ENCODE measurements around the gene ZMIZ1. TPM values are rescaled to one million over a fixed set of nuclear protein-coding genes. Genes with fewer than 3 reads are reported as not detected.
A peak's percentile ranks its signal among the peaks of the same experiment; 100 is the strongest.

ZMIZ1 gene
- total RNA-seq, 2 experiments from 2014 or later: 14.6 to 15.5 TPM

- no peaks in the 10 kb centered on the region for H3K9me3 ChIP-seq (ENCODE audit: control insufficient read depth in 1 of 2, insufficient read depth in 1 of 2, low read length in 2 of 2)
- H3K27me3 ChIP-seq (ENCODE audit: control insufficient read depth in 1 of 2, insufficient read depth in 2 of 2, low read length in 2 of 2): no peaks in the 10 kb centered on the region
- H3K36me3 Mint-ChIP-seq (ENCODE audit: low read depth): no peaks in the 10 kb centered on the region
- no peaks in the 10 kb centered on the region for H3K36me3 ChIP-seq (ENCODE audit: insufficient read depth, low read length)
- TF ChIP-seq CTCF (IDR thresholded peaks at IDR 0.05): no peak
- H3K27ac Mint-ChIP-seq: peak overlapping the region; percentile 75
- no peaks in the 10 kb centered on the region for H3K9me3 Mint-ChIP-seq
- H3K4me1 Mint-ChIP-seq (ENCODE audit: low read depth): peaks cover 72% of the 10 kb centered on the region
- no peak overlapping the region for H3K4me3 Mint-ChIP-seq
- intact Hi-C loops (cut with DNase I, micrococcal nuclease): loop anchor here in 1 of 2 experiments (5.0 kb wide), 1 partner anchor 76 kb away; no protein-coding TSS in a partner anchor
- no peaks in the 10 kb centered on the region for H3K27me3 Mint-ChIP-seq
- peaks cover 88% of the 10 kb centered on the region for H3K4me1 ChIP-seq (ENCODE audit: insufficient read depth, low read length)
- ChIA-PET CTCF (no interaction called here), POLR2A (no interaction called here)
- no peak for ATAC-seq (ENCODE audit: poor library complexity)
- H3K27ac ChIP-seq (ENCODE audit: low read depth in 1 of 2, low read length in 2 of 2): peak overlapping the region in 1 of 2 donors; percentile 44
- no peak for DNase-seq
- H3K4me3 ChIP-seq (ENCODE audit: low read length): no peak overlapping the region
These were observed 79.2 kb downstream of the ZMIZ1 start for GRCh38 chr10:79147796-79148451.

GRCh38 chr10:79148452-79149344 is 79.9 kb downstream of the ZMIZ1 start:
- DNase-seq (peak in 2 of 14 experiments; percentile 34 to 52), ATAC-seq (ENCODE audit: poor library complexity) (no peak)
- Histone ChIP-seq H3K27ac (ENCODE audit: low read depth in 1 of 2, low read length in 2 of 2) (peak overlapping the region; percentile 36 to 44), H3K9me3 (ENCODE audit: control insufficient read depth in 1 of 2, insufficient read depth in 1 of 2, low read length in 2 of 2) (no peaks in the 10 kb centered on the region), H3K4me1 (ENCODE audit: insufficient read depth, low read length) (peaks cover 82% of the 10 kb centered on the region), H3K4me3 (ENCODE audit: low read length) (no peak overlapping the region), H3K36me3 (ENCODE audit: insufficient read depth, low read length) (no peaks in the 10 kb centered on the region), H3K27me3 (ENCODE audit: control insufficient read depth in 1 of 2, insufficient read depth in 2 of 2, low read length in 2 of 2) (no peaks in the 10 kb centered on the region)
- no peaks in the 10 kb centered on the region for H3K9me3 Mint-ChIP-seq
- H3K36me3 Mint-ChIP-seq (ENCODE audit: low read depth): no peaks in the 10 kb centered on the region
- H3K27me3 Mint-ChIP-seq: no peaks in the 10 kb centered on the region
- no peak for TF ChIP-seq CTCF (IDR thresholded peaks at IDR 0.05)
- H3K4me1 Mint-ChIP-seq (ENCODE audit: low read depth): peaks cover 64% of the 10 kb centered on the region
- peak overlapping the region; percentile 25 for H3K4me3 Mint-ChIP-seq
- POLR2A ChIA-PET: interaction anchor here (1.3 kb wide), 1 partner anchor 11 kb away, joined by 4 read pairs; no protein-coding TSS in a partner anchor
- intact Hi-C loops (cut with DNase I, micrococcal nuclease): loop anchor here in 1 of 2 experiments (5.0 kb wide), 1 partner anchor 76 kb away; no protein-coding TSS in a partner anchor
- peak overlapping the region; percentile 75 for H3K27ac Mint-ChIP-seq
- CTCF ChIA-PET: no interaction called here

- Mint-ChIP-seq H3K4me1 (ENCODE audit: low read depth) (peaks cover 60% of the 10 kb centered on the region), H3K9me3 (no peaks in the 10 kb centered on the region), H3K4me3 (no peak overlapping the region), H3K27ac (peak overlapping the region; percentile 75), H3K27me3 (no peaks in the 10 kb centered on the region), H3K36me3 (ENCODE audit: low read depth) (no peaks in the 10 kb centered on the region)
- H3K9me3 ChIP-seq (ENCODE audit: control insufficient read depth in 1 of 2, insufficient read depth in 1 of 2, low read length in 2 of 2): no peaks in the 10 kb centered on the region
- no peak overlapping the region for H3K4me3 ChIP-seq (ENCODE audit: low read length)
- TF ChIP-seq CTCF (IDR thresholded peaks at IDR 0.05): no peak
- ATAC-seq (ENCODE audit: poor library complexity): no peak
- intact Hi-C loops (cut with DNase I, micrococcal nuclease): loop anchor here in 1 of 2 experiments (5.0 kb wide), 1 partner anchor 77 kb away; no protein-coding TSS in a partner anchor
- peak overlapping the region; percentile 36 to 44 for H3K27ac ChIP-seq (ENCODE audit: low read depth in 1 of 2, low read length in 2 of 2)
- ChIA-PET POLR2A (interaction anchor here (1.3 kb wide), 1 partner anchor 12 kb away, joined by 4 read pairs; no protein-coding TSS in a partner anchor), CTCF (no interaction called here)
- H3K4me1 ChIP-seq (ENCODE audit: insufficient read depth, low read length): peaks cover 76% of the 10 kb centered on the region
- H3K27me3 ChIP-seq (ENCODE audit: control insufficient read depth in 1 of 2, insufficient read depth in 2 of 2, low read length in 2 of 2): no peaks in the 10 kb centered on the region
- peak in 1 of 14 experiments; percentile 11 for DNase-seq
- no peaks in the 10 kb centered on the region for H3K36me3 ChIP-seq (ENCODE audit: insufficient read depth, low read length)
These were observed 80.5 kb downstream of the ZMIZ1 start for GRCh38 chr10:79149345-79149661.

Data from CD4-positive, alpha-beta T cell (primary cell).